ENCODE measurements around the gene BNC2. TPM values are rescaled to one million over a fixed set of nuclear protein-coding genes. Genes with fewer than 3 reads are reported as not detected.

Gene BNC2
- total RNA-seq, 1 donor from 2014 or later: 38.0 TPM

- H3K27ac ChIP-seq (ENCODE audit: low read depth, low read length): no peak overlapping the region
- Mint-ChIP-seq H3K27ac (ENCODE audit: unreplicated experiment) (peak overlapping the region; percentile 1), H3K27me3 (ENCODE audit: low read depth, unreplicated experiment) (no peaks in the 10 kb centered on the region), H3K4me3 (ENCODE audit: unreplicated experiment) (no peak overlapping the region), H3K4me1 (ENCODE audit: low read depth, unreplicated experiment) (peaks cover 34% of the 10 kb centered on the region), H3K9me3 (ENCODE audit: unreplicated experiment) (no peaks in the 10 kb centered on the region), H3K36me3 (ENCODE audit: low read depth, unreplicated experiment) (peaks cover 3% of the 10 kb centered on the region)
- no peaks in the 10 kb centered on the region for H3K27me3 ChIP-seq (ENCODE audit: insufficient read depth, low read length)
- H2AFZ ChIP-seq (ENCODE audit: low read depth, low read length): no peak overlapping the region
- no peaks in the 10 kb centered on the region for H3K9me3 ChIP-seq (ENCODE audit: insufficient read depth, low read depth, low read length)
- H3K36me3 ChIP-seq (ENCODE audit: insufficient read depth, low read length): no peaks in the 10 kb centered on the region
- H3K79me2 ChIP-seq (ENCODE audit: insufficient read depth, low read length): peaks cover 14% of the 10 kb centered on the region
- DNase-seq (ENCODE audit: low read depth): no peak
- H3K4me1 ChIP-seq (ENCODE audit: insufficient read depth, low read length): no peaks in the 10 kb centered on the region
- no peak for FAIRE-seq
- no peak for TF ChIP-seq CTCF (IDR thresholded peaks at IDR 0.05; ENCODE audit: insufficient read depth, low read depth, low read length)
- TF ChIP-seq EZH2 (IDR thresholded peaks at IDR 0.05; ENCODE audit: insufficient read depth, low read length): no peak
- no peak overlapping the region for H3K4me3 ChIP-seq (ENCODE audit: insufficient read depth, low read depth, low read length)
- H3K9ac ChIP-seq (ENCODE audit: low read length): no peak overlapping the region
- H4K20me1 ChIP-seq (ENCODE audit: insufficient read depth, low read length): peaks cover 8% of the 10 kb centered on the region
- no peak overlapping the region for H3K4me2 ChIP-seq (ENCODE audit: low read length)
These were observed 410.9 kb downstream of the BNC2 start for GRCh38 chr9:16459421-16460148.

- no peak overlapping the region for H3K27ac Mint-ChIP-seq (ENCODE audit: unreplicated experiment)
- Histone ChIP-seq H3K4me2 (ENCODE audit: low read length) (peak overlapping the region; percentile 23), H2AFZ (ENCODE audit: low read depth, low read length) (no peak overlapping the region), H3K9ac (ENCODE audit: low read length) (no peak overlapping the region), H3K27me3 (ENCODE audit: insufficient read depth, low read length) (no peaks in the 10 kb centered on the region), H3K27ac (ENCODE audit: low read depth, low read length) (no peak overlapping the region), H3K79me2 (ENCODE audit: insufficient read depth, low read length) (peaks cover 12% of the 10 kb centered on the region), H3K9me3 (ENCODE audit: insufficient read depth, low read depth, low read length) (no peaks in the 10 kb centered on the region), H3K4me3 (ENCODE audit: insufficient read depth, low read depth, low read length) (no peak overlapping the region), H3K36me3 (ENCODE audit: insufficient read depth, low read length) (no peaks in the 10 kb centered on the region), H4K20me1 (ENCODE audit: insufficient read depth, low read length) (peaks cover 8% of the 10 kb centered on the region), H3K4me1 (ENCODE audit: insufficient read depth, low read length) (no peaks in the 10 kb centered on the region)
- H3K4me1 Mint-ChIP-seq (ENCODE audit: low read depth, unreplicated experiment): peaks cover 34% of the 10 kb centered on the region
- FAIRE-seq (no peak), DNase-seq (ENCODE audit: low read depth) (peak; percentile 36)
- no peak overlapping the region for H3K4me3 Mint-ChIP-seq (ENCODE audit: unreplicated experiment)
- no peaks in the 10 kb centered on the region for H3K27me3 Mint-ChIP-seq (ENCODE audit: low read depth, unreplicated experiment)
- H3K36me3 Mint-ChIP-seq (ENCODE audit: low read depth, unreplicated experiment): peaks cover 3% of the 10 kb centered on the region
- no peaks in the 10 kb centered on the region for H3K9me3 Mint-ChIP-seq (ENCODE audit: unreplicated experiment)
- TF ChIP-seq CTCF (IDR thresholded peaks at IDR 0.05; ENCODE audit: insufficient read depth, low read depth, low read length) (no peak), EZH2 (IDR thresholded peaks at IDR 0.05; ENCODE audit: insufficient read depth, low read length) (no peak)
These were observed 411.6 kb downstream of the BNC2 start for GRCh38 chr9:16458696-16459420.

Data from astrocyte (in vitro differentiated cells and primary cell).